Neural progenitor cell (in vitro differentiated cells): ENCODE results near the gene RHOJ.

Experiments
- CTCF ChIP-seq: fragments of 200-600 bp; sonication (generic); IDR thresholded peaks from 2 replicates; pipeline ENCODE4 v1.5.1; 2017; ENCODE audit warnings: antibody characterized with exemption, mild to moderate bottlenecking
- EZH2phosphoT487 ChIP-seq: fragments of 200-600 bp; sonication (generic); IDR thresholded peaks from 2 replicates; pipeline ENCODE4 v1.6.1; 2017; ENCODE audit warnings: antibody characterized with exemption

DNA sequence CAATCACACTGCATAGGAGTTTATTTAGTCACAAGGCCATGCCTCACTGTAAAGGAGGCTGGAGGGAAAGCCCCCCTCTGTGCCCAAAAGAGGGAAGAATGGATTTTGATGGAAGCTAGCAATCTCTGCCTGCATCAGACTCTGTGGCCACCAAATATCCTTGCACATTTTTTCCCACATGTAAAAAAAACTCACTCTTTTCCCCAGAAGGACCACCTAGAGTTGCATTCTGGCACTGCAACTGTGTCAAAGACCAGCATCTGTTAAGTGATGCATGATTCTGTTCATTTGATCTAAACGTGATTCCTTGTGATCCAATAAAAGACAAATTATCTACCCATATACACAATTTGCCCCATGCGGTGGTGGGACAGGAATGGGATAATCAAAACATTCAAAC lies 8.0 kb downstream of the RHOJ start:
- TF ChIP-seq CTCF (peak; percentile 50), EZH2phosphoT487 (no peak)
